Measurements from ENCODE around the gene RCL1. TPM values are rescaled to one million over a fixed set of nuclear protein-coding genes. Genes with fewer than 3 reads are reported as not detected.

The RCL1 gene
- total and polyA plus RNA-seq, 9 donors: 11.1 to 17.9 (median 13.9) TPM

Other genes with a start within 250 kb of the RCL1 start
- gene PLPP6, start 130.7 kb upstream of the RCL1 start, total RNA-seq: 3.1 TPM
- 1 to 10 TPM; 3.3 to 4.6 (median 4.2) TPM for gene PLPP6, start 130.7 kb upstream of the RCL1 start, polyA plus RNA-seq (ENCODE audit: insufficient read depth in 1 of 8, insufficient read length in 8 of 8, low replicate concordance in 1 of 8)
- 0.49 TPM for gene SPATA6L, start 126.5 kb upstream of the RCL1 start, total RNA-seq
- gene SPATA6L, start 126.5 kb upstream of the RCL1 start, polyA plus RNA-seq (ENCODE audit: insufficient read depth in 1 of 8, insufficient read length in 8 of 8, low replicate concordance in 1 of 8): under 1 TPM; 0.17 to 0.87 (median 0.51) TPM
- 23.1 TPM for gene CDC37L1, start 113.4 kb upstream of the RCL1 start, total RNA-seq
- gene CDC37L1, start 113.4 kb upstream of the RCL1 start, polyA plus RNA-seq (ENCODE audit: insufficient read depth in 1 of 8, insufficient read length in 8 of 8, low replicate concordance in 1 of 8): 10 to 100 TPM; 18.3 to 26.7 (median 21.6) TPM
- 29.8 TPM for gene AK3, start 51.7 kb upstream of the RCL1 start, total RNA-seq
- gene AK3, start 51.7 kb upstream of the RCL1 start, polyA plus RNA-seq (ENCODE audit: insufficient read depth in 1 of 8, insufficient read length in 8 of 8, low replicate concordance in 1 of 8): 10 to 100 TPM; 36.2 to 47.5 (median 39.0) TPM
- gene JAK2, start 192.3 kb downstream of the RCL1 start, total RNA-seq: 10.6 TPM
- gene JAK2, start 192.3 kb downstream of the RCL1 start, polyA plus RNA-seq (ENCODE audit: insufficient read depth in 1 of 8, insufficient read length in 8 of 8, low replicate concordance in 1 of 8): 10 to 100 TPM in 5 of 8 donors, 1 to 10 TPM in 3; 6.3 to 14.1 (median 10.8) TPM